Measurements from ENCODE around the gene SSR2. TPM values are rescaled to one million over a fixed set of nuclear protein-coding genes. Genes with fewer than 3 reads are reported as not detected.

The SSR2 gene
- total RNA-seq, 2 experiments from 2014 or later = 147 to 153 TPM

DNA sequence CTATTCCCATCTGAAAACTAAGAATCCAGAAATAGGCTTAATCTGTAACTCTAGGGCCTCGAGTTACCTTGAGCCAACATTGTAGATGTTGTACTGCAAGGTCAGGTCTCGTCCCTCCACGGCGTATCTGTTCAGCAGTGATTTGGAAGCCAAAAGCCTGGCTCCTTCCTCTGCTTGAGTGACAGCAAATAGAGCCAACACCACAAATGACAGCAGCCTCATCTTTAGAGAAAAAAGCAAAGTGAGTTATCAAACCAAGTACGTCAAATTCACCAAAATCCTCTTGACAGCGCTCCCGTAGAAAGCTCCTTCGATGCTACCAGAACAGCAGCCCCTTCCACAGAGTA, 832 bp downstream of the SSR2 start:
- H3K4me1 ChIP-seq (ENCODE audit: insufficient read depth, low read length, poor library complexity, severe bottlenecking) = peaks cover 11% of the 10 kb centered on the region
- peaks cover 16% of the 10 kb centered on the region; the same call in 1 of the 2 replicates for H3K79me2 ChIP-seq (ENCODE audit: insufficient read depth, low read depth, low read length)
- peak overlapping the region; percentile 80 for H3K4me3 ChIP-seq (ENCODE audit: low read depth, low read length, poor library complexity, severe bottlenecking)
- peak overlapping the region; percentile 65 for H3K4me2 ChIP-seq (ENCODE audit: low read length)
- TF ChIP-seq, protein P1, sequence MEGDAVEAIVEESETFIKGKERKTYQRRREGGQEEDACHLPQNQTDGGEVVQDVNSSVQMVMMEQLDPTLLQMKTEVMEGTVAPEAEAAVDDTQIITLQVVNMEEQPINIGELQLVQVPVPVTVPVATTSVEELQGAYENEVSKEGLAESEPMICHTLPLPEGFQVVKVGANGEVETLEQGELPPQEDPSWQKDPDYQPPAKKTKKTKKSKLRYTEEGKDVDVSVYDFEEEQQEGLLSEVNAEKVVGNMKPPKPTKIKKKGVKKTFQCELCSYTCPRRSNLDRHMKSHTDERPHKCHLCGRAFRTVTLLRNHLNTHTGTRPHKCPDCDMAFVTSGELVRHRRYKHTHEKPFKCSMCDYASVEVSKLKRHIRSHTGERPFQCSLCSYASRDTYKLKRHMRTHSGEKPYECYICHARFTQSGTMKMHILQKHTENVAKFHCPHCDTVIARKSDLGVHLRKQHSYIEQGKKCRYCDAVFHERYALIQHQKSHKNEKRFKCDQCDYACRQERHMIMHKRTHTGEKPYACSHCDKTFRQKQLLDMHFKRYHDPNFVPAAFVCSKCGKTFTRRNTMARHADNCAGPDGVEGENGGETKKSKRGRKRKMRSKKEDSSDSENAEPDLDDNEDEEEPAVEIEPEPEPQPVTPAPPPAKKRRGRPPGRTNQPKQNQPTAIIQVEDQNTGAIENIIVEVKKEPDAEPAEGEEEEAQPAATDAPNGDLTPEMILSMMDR (conservative IDR thresholded peaks at IDR 0.05; ENCODE audit: low read length) = no peak
- no peak for TF ChIP-seq EZH2phosphoT487 (IDR thresholded peaks at IDR 0.05; ENCODE audit: borderline replicate concordance, low read depth, low read length)
- ChIA-PET POLR2A (interaction anchor here (0.5 to 0.6 kb wide), 3 partner anchors 42 to 197 kb away, joined by 3 to 5 read pairs (median 4); partner anchors contain the start of gene ARHGEF2), CTCF (ENCODE audit: unreplicated experiment) (no interaction called here)
- intact Hi-C loops (cut with micrococcal nuclease; ENCODE audit: unreplicated experiment) = loop anchor here (2.0 kb wide), 1 partner anchor 35 kb away; the partner anchor contains the start of gene LAMTOR2
- no peak overlapping the region for H2AFZ ChIP-seq (ENCODE audit: low read length)
- DNase-seq (ENCODE audit: low spot score) = no peak
- H4K20me1 ChIP-seq (ENCODE audit: insufficient read depth, low read length) = no peaks in the 10 kb centered on the region
- H3K9me2 ChIP-seq (ENCODE audit: insufficient read depth, low read length) = no peaks in the 10 kb centered on the region
- H3K27ac ChIP-seq (ENCODE audit: low read depth, low read length, poor library complexity, severe bottlenecking) = peak overlapping the region; percentile 13
- TSS peak; percentile 77 for BruUV-seq (replicated peaks)
- H3K9me3 ChIP-seq (ENCODE audit: low read length) = no peaks in the 10 kb centered on the region
- peaks cover 45% of the 10 kb centered on the region for H3K36me3 ChIP-seq (ENCODE audit: insufficient read depth, low read length)

DNA sequence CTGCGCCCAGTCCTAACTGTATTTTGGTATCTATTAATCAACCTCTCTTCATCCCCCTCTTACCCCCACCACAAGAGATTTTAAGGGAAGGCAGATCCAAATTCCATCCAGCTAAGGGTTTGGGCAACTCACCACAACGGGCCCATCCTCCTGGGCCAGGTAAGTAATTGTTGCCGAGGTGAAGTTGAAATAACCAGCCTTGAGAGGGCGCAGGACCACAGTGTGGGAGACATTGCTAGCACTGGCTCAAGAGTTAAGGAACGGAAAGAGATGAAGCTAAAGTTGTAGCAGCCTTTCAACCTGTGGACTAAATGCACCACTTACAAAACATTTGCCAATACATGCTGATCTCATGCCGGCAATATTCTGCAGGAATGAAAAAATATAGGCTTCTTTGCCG, 5.9 kb downstream of the SSR2 start:
- H4K20me1 ChIP-seq (ENCODE audit: insufficient read depth, low read length) = no peaks in the 10 kb centered on the region
- no TSS peak for BruUV-seq (replicated peaks)
- no peak overlapping the region for H3K27ac ChIP-seq (ENCODE audit: low read depth, low read length, poor library complexity, severe bottlenecking)
- peaks cover 25% of the 10 kb centered on the region for H3K4me1 ChIP-seq (ENCODE audit: insufficient read depth, low read length, poor library complexity, severe bottlenecking)
- ChIA-PET CTCF (ENCODE audit: unreplicated experiment) (no interaction called here), POLR2A (interaction anchor here (1.0 kb wide), 1 partner anchor 19 kb away, joined by 4 read pairs; no protein-coding TSS in a partner anchor)
- intact Hi-C loops (cut with micrococcal nuclease; ENCODE audit: unreplicated experiment) = no loop called here
- no peak for TF ChIP-seq EZH2phosphoT487 (IDR thresholded peaks at IDR 0.05; ENCODE audit: borderline replicate concordance, low read depth, low read length)
- TF ChIP-seq, protein P1 (conservative IDR thresholded peaks at IDR 0.05; ENCODE audit: low read length) = 0 out of 2 replicates have a peak, but pooled peaks have one; percentile 18
- peaks cover 10% of the 10 kb centered on the region; the same call in 1 of the 2 replicates for H3K79me2 ChIP-seq (ENCODE audit: insufficient read depth, low read depth, low read length)
- DNase-seq (ENCODE audit: low spot score) = no peak
- H2AFZ ChIP-seq (ENCODE audit: low read length) = no peak overlapping the region
- no peak overlapping the region for H3K4me3 ChIP-seq (ENCODE audit: low read depth, low read length, poor library complexity, severe bottlenecking)
- H3K4me2 ChIP-seq (ENCODE audit: low read length) = no peak overlapping the region
- no peaks in the 10 kb centered on the region for H3K9me3 ChIP-seq (ENCODE audit: low read length)
- peaks cover 96% of the 10 kb centered on the region for H3K36me3 ChIP-seq (ENCODE audit: insufficient read depth, low read length)
- H3K9me2 ChIP-seq (ENCODE audit: insufficient read depth, low read length) = no peaks in the 10 kb centered on the region

DNA sequence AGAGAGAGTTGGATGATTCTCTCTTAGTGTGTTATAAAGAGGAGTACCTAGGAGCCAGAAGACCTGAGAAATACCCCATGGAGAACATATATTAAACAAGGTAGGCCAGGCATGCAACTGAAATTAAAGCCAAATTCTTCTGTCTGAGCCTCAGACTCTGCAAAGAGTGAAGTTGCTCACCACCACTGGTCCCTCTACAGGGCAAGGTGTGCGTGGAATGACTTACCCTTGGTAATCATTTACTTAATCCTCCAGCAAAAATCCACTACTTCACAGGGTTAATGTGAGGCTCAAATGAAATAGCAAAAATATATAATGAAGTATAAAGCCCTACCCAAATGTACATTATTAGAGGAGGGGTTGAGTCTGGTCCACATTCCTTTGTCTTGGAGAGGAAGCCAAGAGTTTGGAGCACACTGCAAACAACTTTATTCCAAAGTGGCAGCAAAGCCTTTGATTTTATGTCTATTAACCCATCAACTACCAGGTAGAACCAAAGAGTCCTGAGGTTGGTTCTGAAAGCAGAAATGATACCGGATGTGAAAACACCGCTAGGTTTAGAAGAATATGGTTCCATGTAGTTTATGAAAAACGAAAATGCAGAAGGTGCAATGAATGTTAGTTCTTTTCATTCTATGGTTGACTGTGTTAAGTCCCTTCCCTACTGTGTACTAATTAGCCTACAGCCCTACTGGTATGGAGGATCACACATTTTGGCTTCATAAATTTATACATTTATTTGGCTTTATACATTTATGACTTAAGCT, 8.5 kb downstream of the SSR2 start:
- TF ChIP-seq, protein P1 (conservative IDR thresholded peaks at IDR 0.05; ENCODE audit: low read length) = no peak
- no peak for TF ChIP-seq EZH2phosphoT487 (IDR thresholded peaks at IDR 0.05; ENCODE audit: borderline replicate concordance, low read depth, low read length)
- Histone ChIP-seq H3K4me1 (ENCODE audit: insufficient read depth, low read length, poor library complexity, severe bottlenecking) (peaks cover 22% of the 10 kb centered on the region), H3K4me2 (ENCODE audit: low read length) (peak overlapping the region; percentile 57), H3K9me3 (ENCODE audit: low read length) (no peaks in the 10 kb centered on the region), H2AFZ (ENCODE audit: low read length) (no peak overlapping the region), H3K27ac (ENCODE audit: low read depth, low read length, poor library complexity, severe bottlenecking) (peak overlapping the region; percentile 57), H3K9me2 (ENCODE audit: insufficient read depth, low read length) (no peaks in the 10 kb centered on the region), H4K20me1 (ENCODE audit: insufficient read depth, low read length) (no peaks in the 10 kb centered on the region), H3K79me2 (ENCODE audit: insufficient read depth, low read depth, low read length) (no peaks in the 10 kb centered on the region), H3K36me3 (ENCODE audit: insufficient read depth, low read length) (peaks cover 83% of the 10 kb centered on the region), H3K4me3 (ENCODE audit: low read depth, low read length, poor library complexity, severe bottlenecking) (peak overlapping the region; percentile 6)
- intact Hi-C loops (cut with micrococcal nuclease; ENCODE audit: unreplicated experiment) = no loop called here
- peak; percentile 54 for DNase-seq (ENCODE audit: low spot score)
- TSS peak; percentile 8 for BruUV-seq (replicated peaks)
- POLR2A ChIA-PET = interaction anchor here (0.6 kb wide), 1 partner anchor 27 kb away, joined by 4 read pairs; no protein-coding TSS in a partner anchor
- CTCF ChIA-PET (ENCODE audit: unreplicated experiment) = no interaction called here

Data from OCI-LY7 (cell line).